ENCODE data around the gene ZNF423.

The ZNF423 gene

DNA sequence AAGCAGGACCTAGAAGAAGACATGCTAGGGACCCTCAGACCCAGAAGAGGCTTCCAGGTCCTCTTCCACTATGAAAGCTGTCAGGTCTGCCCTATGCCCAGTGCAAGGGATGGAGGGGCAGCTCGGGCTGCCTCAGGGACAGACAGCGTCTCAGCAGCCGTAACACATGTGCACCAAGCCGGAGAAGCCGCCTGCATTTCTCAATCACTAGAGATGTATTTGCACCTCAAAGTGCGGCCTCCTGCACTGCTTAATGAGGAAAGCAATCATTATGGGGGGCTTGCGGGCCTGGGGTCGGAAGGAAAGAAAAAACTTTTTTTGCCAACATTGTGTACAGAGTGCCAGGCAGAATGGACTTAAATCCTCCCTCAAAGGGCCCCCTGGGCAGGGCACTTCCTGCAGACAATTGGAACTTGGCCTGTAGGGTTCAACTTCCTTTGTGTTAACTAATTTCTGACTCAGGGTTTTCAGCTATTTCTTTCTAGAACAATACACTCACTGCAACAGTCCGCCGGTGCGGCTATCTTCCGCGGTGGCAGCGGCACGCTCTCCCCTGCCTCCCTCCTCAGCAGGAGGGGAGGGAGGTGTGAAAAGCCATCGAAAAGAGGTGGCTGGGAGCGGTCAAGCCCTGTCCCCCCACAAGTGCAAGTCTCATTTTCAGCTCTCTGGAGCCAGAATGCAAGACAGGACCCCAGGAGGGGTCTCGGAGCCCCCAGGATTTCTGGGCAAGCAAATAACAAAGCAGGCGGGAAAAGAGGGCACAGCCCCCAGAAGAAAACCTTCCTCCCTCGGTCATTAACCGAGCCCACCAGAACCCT is 101.2 kb downstream of the ZNF423 start:
- DNase-seq (ENCODE audit: low read depth in 2 of 2): no peak

DNA sequence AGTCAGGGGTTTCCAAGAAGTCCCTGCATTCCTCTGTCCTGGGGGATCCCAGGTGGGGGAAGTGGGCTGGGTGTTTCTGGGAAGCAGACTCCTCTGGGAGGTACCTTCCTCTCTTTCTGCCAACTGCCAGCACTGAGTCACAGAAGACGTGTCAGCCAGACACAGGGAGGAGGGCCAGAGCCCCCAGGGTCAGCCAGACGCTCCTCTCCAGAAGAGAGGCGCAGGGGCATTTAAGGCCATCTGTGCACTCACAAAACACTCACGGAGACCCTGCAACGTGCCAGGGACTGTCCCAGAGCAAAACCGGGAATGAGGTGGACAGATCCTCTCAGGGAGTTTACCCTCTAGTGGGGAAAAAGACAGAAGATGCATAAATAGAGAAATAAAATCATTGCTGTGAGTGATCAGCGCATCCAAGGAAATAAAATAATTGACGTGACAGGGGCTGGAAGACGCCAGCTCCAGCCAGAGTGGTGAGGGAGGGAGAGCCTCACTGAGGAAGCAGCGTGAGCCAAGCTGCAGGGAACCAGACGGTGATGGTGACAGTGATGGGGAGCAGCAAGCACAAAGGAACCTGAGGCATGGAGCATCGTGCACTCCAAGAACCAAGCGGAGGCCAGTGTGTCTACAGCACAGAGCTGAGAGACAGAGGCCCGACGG is 105.4 kb downstream of the ZNF423 start:
- no peak for DNase-seq (ENCODE audit: low read depth in 2 of 2)

DNA sequence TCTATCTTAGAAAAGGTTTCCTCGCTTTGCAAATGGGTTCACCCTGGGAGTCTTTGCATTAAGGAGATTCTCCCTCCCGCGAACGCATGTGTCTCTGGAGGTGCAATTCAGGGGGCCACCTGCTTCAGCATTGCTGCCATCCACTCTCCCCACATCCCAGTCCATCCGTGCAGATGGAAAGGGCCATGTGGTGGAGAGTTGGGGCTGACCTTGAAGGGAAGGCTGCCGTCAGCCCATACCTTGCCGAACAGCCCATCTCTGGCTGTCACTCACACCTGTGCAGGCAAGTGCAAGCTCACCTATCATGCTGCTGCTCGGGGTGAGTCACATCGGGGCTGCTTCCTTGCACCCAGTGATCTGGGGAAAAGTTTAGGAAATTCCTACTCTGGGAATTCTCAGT is 106.1 kb downstream of the ZNF423 start:
- DNase-seq (ENCODE audit: low read depth in 2 of 2): no peak

DNA sequence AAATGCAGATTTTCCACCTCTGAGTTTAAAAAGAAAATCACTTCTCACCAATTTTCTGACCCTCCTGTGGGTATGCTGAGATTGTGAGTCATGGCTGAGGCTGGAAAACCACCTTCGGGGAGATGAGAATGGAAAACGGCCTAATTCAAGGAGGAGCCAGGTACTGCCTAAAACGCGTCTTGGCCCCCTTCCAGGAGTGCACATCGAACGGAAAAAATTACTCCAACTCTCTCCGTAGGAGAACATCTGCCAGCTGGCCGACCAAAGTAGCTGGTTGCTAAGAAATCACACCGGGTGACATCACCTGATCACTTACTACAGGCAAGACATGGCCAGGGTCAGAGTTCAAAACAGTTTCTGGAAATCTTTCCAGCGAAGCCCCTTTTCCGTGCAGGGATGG is 107.6 kb downstream of the ZNF423 start:
- DNase-seq (ENCODE audit: low read depth in 2 of 2): peak in 1 of 2 experiments; percentile 43

DNA sequence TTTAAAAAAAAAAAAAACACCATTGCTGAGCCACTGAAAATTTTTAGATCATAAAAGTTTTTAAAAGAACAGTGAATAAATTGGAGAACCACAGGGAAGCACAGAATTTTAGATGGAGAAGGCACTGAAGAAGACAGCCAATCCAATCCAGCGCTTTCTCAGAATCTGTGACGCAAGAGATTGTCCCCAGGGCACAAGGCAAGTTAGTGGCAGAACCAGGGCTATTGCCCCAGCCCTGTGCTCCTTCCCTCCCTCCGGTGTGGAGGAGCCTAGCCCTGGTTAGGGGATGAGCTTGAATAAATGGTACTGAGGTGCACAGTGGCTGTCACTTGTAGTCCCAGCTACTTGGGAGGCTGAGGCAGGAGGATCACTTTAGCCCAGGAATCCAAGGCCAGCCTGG is 108.3 kb downstream of the ZNF423 start:
- no peak for DNase-seq (ENCODE audit: low read depth in 2 of 2)

DNA sequence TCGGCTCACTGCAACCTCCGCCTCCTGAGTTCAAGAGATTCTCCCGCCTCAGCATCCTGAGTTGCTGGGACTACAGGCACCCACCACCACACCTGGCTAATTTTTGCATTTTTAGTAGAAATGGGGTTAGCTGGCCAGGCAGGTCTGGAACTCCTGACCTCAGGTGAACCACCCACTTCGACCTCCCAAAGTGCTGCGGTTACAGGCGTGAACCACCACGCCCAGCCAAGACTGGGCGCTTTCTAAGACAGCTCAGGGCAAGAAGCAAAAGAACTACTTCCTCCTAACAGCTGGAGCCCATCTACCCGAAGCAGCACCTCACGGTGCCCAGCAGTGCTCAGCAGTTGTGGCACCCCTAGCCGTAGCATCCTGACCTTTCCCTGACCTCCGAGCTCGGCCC is 109.4 kb downstream of the ZNF423 start:
- DNase-seq (ENCODE audit: low read depth in 2 of 2): no peak

DNA sequence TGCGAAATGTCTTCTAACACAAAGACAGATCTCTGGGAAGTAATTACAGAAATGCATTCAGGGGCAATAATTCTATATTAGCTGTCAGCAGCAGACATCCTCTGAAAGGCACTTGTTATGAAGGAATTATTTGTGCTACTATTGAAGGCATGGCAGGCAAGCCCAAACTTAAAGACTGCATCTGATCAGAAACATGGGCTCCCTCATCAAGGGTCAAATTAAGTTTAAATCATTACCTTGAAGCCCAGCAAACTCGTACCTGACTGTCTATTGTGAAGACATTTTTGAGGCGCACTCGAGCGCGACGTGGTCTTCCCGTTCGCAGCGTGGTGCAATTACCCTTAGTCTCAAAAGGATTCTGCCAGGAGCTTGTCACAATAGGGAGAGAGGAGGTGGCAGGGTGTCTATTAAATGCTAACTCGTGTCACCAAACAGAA is 110.6 kb downstream of the ZNF423 start:
- no peak for DNase-seq (ENCODE audit: low read depth in 2 of 2)

DNA sequence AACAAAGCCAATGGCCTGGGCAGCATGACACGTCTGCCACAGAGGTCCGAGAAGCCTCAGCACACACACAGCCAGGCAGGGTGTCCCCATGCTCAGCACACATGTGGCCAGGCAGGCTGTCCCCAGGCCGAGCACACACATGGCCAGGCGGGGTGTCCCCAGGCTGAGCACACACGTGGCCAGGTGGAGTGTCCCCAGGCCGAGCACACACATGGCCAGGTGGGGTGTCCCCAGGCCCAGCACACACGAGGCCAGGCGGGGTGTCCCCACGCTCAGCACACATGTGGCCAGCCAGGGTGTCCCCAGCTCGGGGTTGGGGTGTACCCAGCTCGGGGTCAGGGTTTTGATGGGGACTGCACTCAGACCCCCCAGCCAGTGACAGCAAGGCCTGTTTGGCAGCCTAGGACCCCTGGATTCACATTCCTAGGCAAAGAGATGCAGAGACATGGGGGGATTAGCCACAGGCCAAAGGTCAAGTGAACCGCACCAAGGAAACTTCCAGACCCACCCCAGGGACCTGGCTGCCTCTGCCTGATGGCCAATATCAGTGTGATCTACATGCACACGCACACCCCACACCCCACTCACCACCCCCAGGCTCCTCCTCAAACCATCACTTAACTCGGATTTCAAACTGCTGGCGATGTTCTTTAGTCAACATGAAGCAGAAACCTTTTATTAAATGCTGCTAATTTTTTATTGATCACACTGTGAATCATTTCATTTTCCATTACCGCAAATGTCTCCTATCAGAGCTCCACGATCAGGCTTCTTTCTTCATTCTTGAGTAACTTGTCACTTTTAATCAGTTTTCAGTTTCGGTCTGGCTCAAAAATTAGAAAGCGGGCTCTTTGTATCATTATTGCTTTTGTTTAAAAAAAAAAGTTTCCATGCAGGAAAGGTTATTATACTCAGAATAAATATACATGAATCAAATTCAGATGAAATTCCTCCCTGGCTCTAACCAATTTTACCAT is 111.4 kb downstream of the ZNF423 start:
- DNase-seq (ENCODE audit: low read depth in 2 of 2): no peak

DNA sequence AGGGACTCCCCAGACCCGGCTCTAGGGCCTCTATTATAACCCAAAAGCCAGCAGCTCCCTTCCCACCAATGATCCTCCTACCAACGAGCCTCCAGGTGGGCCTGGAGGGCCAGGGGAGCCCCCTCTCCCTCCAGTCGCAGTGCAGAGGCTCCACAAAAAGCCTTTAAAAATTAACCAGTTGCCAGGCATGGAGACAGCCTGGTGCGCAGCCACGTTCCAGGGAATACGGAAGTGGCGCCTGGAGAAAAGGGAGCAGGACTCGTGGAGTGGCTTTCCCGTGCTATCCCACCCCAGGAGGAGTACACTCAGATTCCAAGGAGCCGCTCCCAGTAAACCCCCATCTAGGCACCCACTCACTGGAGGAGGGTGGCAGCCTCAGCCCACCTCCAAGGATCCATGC is 112.3 kb downstream of the ZNF423 start:
- DNase-seq (ENCODE audit: low read depth in 2 of 2): no peak

DNA sequence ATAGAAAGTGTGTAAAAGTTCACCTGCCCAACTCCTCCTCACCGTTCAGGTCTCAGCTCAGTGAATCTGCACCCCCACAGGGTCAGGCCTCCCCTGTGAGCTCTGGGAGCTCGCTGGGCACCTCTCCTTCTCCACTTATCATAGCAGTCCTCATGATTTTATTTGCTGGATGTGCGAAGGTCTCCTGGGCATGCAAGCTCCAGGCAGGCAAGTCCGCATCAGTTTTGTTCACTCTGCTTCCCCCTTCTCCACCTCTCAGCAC is 112.8 kb downstream of the ZNF423 start:
- no peak for DNase-seq (ENCODE audit: low read depth in 2 of 2)

DNA sequence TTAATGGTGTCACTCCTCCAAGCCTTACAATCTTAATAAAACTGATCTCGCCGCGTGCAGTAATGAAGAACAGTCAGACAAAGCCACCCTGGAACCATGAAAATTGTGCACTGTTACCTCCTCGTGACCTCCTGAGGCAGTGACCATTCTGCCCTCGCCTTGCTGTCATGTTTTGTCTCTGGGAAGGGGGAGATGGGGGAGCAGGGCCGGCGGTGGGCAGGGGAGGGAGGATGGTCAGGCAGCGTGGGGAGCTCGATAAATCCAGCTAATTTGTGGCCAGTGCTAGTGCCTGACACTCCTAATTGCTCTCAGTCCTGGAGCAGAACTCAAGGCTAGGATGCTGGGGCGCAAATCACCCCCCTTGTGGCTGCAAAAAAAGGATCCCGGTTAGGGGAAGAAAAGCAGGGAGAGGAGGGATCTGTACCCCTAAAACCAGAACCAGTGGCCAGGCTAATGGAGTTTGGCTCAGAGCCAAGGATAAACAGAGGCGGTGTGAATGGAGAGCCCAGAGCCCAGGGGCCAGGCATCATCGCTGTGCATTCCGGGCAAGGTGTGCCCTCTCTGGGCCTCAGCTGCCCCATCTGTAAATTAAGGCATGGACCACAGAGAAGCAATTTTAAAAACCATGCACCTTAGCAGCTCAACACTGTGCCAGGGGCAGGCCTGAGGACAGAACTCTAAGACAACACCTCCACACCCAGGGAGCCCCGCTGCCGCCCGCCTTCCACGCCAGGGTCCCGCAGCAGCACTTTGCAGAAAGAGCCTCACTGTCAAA is 113.3 kb downstream of the ZNF423 start:
- no peak for DNase-seq (ENCODE audit: low read depth in 2 of 2)

DNA sequence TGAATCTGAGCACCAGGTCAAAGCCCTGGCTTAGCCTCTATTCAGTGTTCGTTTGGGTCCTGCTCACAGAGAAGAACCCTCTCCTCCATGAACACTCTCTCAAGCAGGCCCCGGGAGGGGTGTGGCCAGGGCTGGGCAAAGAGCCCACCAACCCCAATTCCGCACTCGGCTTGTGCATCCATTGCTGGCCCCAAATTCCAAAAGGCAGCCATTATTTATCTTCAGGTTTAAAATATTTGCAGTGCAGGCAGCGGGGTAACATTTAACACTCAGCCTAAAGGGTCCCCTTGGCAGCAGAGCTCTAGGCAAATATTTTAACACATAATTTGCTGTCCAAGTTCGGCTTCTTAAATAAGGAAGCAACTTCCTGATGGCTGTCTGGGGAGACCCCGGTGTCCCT is 115.7 kb downstream of the ZNF423 start:
- DNase-seq (ENCODE audit: low read depth in 2 of 2): no peak

DNA sequence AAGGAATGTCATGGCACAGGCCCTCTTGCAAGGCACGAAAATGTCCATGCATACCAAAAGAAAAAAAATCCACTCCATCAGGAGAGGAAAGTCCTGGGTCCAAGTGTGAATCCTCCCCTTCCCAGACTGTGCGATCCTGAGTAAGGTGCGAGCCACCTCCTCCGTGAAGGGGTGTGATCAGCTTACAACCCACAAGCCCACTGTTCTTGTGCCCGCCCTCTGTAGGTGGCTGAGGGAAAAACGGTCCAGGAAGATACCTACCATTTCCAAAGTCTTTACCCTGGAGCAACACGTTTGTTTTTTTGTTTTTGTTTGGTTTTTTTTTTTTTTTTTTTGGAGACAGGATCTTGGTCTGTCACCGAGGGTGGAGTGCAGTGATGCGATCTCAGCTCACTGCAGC is 116.5 kb downstream of the ZNF423 start:
- DNase-seq (ENCODE audit: low read depth in 2 of 2): no peak

DNA sequence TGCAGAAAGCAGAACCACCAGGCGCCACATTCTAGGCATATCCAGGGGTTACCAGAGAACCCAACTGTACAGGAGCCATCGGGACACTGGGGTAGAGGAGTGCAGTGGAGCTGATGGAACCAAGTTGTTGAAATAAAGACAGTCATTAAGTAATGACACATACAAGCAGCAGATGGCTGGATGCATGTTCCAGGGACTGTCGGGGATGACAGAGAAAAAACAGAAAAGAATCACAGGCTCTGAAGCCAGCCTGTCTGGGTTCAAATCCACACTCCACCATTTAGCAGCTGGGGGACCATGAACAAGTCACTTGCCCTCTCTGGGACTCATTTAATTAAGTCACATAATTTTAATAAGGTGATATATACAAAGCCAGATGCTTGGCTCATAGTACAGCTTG is 117.1 kb downstream of the ZNF423 start:
- DNase-seq (ENCODE audit: low read depth in 2 of 2): no peak

DNA sequence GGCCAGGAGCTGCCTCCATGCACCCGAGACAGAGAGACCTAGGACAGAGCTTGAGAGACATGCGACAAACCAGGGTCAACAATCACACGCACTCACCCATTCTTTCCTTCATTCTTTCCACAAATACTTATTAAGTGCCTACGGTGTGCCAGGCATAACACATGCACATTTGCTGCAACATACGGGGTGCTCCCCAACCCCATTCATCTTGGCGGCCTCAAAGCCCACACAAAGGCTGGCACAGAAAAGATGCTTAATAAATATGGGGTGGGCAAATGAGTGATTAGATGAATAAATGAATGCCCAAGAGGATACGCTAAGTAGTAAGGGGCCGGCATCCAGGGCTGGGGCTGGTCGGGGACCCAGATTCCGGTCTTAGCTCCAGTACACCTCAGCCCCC is 117.9 kb downstream of the ZNF423 start:
- DNase-seq (ENCODE audit: low read depth in 2 of 2): no peak

DNA sequence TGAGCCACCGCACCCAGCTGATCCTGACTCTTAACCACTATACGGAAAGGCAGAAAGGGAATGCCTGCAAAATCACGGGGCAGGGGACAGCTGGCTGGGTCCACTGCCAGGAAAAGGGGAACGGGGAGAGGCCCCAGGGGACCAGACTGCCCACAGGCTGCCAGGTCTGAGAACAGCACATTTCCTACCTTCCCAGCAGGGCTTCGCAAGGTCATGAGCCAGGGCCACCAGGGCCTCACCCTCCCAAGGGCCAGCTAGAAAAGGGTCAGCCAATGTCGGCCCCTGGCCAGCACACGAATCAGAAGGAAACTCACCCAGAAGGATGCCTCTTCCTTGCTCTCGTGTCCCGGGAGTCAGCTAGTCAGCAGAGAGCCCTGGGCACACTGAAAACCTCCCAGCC is 118.4 kb downstream of the ZNF423 start:
- DNase-seq (ENCODE audit: low read depth in 2 of 2): no peak

DNA sequence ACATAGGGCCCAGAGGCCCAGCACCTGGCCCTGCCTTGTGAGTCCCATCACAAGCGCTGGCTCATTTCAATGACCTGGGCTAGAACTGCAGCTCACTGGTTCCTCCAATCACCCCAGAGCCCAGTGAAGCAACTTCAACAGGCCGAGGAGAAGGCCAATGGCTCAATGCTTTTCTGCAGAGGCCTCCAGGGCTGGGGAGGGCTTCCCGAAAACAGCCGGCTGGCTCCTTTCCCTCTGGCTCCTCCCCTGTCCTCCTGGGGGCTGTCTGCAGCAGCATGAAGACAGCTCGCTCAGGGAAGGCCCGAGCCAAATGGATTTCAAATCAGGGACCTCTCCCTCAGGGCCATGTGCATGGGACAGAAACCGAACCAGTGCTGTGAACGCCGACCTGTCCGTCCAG is 121.6 kb downstream of the ZNF423 start:
- DNase-seq (ENCODE audit: low read depth in 2 of 2): no peak

DNA sequence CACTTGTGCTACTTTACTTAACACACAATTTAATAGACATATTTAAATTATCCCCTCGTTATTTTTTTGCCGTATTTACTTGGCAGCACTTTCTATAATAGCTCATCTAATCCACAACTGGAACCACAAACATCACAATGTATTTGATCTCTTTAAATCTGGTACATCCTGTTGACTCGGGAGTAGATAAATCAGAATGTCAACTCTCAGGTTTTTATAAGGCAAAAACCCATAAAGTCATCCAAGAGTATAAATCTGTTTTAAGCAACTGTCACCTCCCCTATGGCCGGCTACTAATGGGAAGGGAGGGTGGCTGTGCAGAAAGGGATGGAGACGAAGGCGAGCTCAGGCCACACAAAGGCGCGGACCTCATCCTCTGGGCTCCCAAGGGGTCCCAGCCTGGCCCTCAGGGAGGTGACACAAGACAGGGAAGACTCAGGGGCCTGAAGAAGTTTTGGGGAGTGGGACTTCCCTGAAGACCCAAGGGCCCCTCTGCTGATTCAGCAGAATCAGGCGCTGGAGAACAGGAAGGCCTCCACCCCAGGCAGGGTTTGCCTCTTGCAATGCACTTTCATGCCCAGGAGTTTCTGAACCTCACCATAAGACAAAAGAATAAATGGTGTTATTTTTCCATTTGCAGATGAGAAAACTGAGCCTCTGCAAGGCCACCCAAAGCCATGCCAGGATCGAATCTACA is 122.5 kb downstream of the ZNF423 start:
- no peak for DNase-seq (ENCODE audit: low read depth in 2 of 2)

DNA sequence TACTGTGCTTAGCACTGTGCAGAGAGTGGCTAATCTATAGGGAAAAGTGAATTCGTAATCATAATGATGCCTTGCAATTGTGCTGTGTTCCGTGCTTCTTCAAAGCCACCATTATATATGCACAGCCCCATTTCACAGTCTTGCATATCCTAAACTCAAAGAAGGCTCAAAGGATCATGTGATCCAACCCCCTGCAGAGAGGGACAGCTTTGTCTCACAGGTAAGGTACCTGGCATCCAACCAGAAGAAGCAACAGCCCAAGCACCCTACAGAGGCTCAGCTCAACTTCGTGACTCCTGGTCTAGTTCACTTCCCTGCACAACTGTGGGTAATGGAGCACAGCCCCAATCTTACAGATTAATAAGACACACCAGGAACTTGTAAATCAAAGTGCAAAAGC is 124.0 kb downstream of the ZNF423 start:
- no peak for DNase-seq (ENCODE audit: low read depth in 2 of 2)

DNA sequence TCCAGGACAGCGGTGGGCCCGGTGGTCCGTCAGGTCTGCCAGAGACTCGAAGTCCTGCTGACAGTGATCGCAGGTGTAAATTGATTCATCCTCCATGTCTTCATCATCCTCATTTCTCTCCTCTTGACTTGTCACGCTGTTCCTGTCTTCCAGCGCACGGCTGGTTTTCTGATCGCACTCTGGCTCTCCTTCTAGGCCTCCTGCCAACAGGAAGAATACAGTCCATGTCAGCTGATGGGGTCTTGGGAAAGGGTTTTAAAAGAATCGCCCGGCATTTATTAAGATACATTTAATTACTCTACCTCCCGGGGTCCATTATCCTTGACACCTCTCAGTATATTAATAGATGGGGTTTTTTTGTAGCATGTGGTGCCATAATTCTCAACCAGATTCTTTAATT is 125.1 kb downstream of the ZNF423 start:
- no peak for DNase-seq (ENCODE audit: low read depth in 2 of 2)

DNA sequence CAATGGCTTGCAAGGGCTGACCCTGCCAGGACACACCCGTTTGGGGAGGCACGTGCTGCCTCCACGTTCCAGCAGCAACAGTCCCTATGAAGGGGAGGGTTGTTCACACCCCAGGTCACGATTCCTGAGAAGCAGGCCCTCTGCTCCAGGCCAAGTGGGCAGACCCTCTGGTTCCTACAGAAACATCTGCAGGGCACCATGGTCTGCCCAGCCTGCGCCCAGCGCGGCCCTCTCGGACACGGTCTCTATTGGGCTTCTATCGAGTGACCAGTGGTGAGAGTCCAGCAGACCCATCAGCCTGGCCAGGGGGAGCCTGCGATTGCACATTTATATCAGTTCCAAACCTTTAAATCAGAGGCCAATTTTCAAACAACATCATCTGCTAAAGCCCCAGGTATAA is 128.3 kb downstream of the ZNF423 start:
- no peak for DNase-seq (ENCODE audit: low read depth in 2 of 2)

Data from stimulated activated CD4-positive, alpha-beta T cell treated with anti-CD3 and anti-CD28 coated beads, Interleukin-12 subunit alpha, Interleukin-12 subunit beta, amount 100 ng/mL, for 24 hours (primary cell).